Cardiac muscle cell (in vitro differentiated cells and primary cell): Measurements from ENCODE around the gene EFNA5. TPM values are rescaled to one million over a fixed set of nuclear protein-coding genes. Genes with fewer than 3 reads are reported as not detected.

Experiments
- DNase-seq, 2 donors: peaks; one replicate each; pipeline versions ENCODE4 v3.0.0 to v3.0.0-alpha.2; 2010 to 2017; ENCODE audit warnings: low read depth in 1 of 2, low spot score in 1 of 2
- H3K27ac ChIP-seq: fragments of 200-600 bp; sonication (generic); 2 replicates; pipeline ENCODE4 v1.5.1; 2016
- H3K27me3 ChIP-seq: fragments of 200-600 bp; sonication (generic); 2 replicates; pipeline ENCODE4 v1.6.0; 2016; ENCODE audit warnings: control low read depth
- H3K36me3 ChIP-seq: fragments of 200-600 bp; sonication (generic); 2 replicates; pipeline ENCODE4 v1.5.1; 2016; ENCODE audit warnings: control low read depth
- H3K4me1 ChIP-seq: fragments of 200-600 bp; sonication (generic); 2 replicates; pipeline ENCODE4 v1.8.1; 2017; ENCODE audit warnings: low read depth, mild to moderate bottlenecking, mixed run types
- H3K4me3 ChIP-seq: fragments of 200-600 bp; sonication (generic); 2 replicates; pipeline ENCODE4 v1.5.1; 2016; ENCODE audit warnings: mild to moderate bottlenecking
- H3K9me3 ChIP-seq: fragments of 200-600 bp; sonication (generic); 2 replicates; pipeline ENCODE4 v1.5.1; 2017; ENCODE audit warnings: low read depth, mild to moderate bottlenecking, control low read depth
- CTCF ChIP-seq: IDR thresholded peaks from 2 replicates; pipeline ENCODE4 v1.5.1; 2012; ENCODE audit warnings: low read depth, mild to moderate bottlenecking, low read length
- polyA plus RNA-seq: library from polyadenylated mRNA; unstranded; fragments of >200 nt; fragmentation: Nextera tagmentation; extraction: Ambion mirVana; gene quantifications from 2 replicates; pipeline ENCODE4 v1.2.1, GENCODE V29; 2016
- total RNA-seq: library from RNA; depleted of rRNA; stranded (reverse); fragments of >200 nt; gene quantifications from 2 replicates; pipeline ENCODE4 v1.2.3, GENCODE V29; 2016

EFNA5 gene
- total and polyA plus RNA-seq, 2 experiments from 2014 or later = 4.5 to 12.0 TPM

- H3K4me3 ChIP-seq = no peak overlapping the region
- DNase-seq = no peak
- H3K27ac ChIP-seq = no peak overlapping the region
- H3K36me3 ChIP-seq = no peaks in the 10 kb centered on the region
- TF ChIP-seq CTCF = no peak
- no peaks in the 10 kb centered on the region for H3K27me3 ChIP-seq
- H3K4me1 ChIP-seq = peaks cover 4% of the 10 kb centered on the region
- H3K9me3 ChIP-seq = no peaks in the 10 kb centered on the region
Measured at GRCh38 chr5:107398703-107399102, 272.0 kb downstream of the EFNA5 start.

- TF ChIP-seq CTCF = no peak
- no peaks in the 10 kb centered on the region for H3K9me3 ChIP-seq
Measured at GRCh38 chr5:107396351-107396690, 274.4 kb downstream of the EFNA5 start.

GRCh38 chr5:107395632-107396350 lies 274.9 kb downstream of the EFNA5 start:
- Histone ChIP-seq H3K4me3 (no peak overlapping the region), H3K27me3 (no peaks in the 10 kb centered on the region), H3K36me3 (no peaks in the 10 kb centered on the region), H3K4me1 (peaks cover 4% of the 10 kb centered on the region), H3K9me3 (no peaks in the 10 kb centered on the region), H3K27ac (no peak overlapping the region)
- no peak for DNase-seq
- no peak for TF ChIP-seq CTCF

More at GRCh38 chr5:107396351-107396690, 274.4 kb downstream of the EFNA5 start:
- Histone ChIP-seq H3K4me3 (no peak overlapping the region), H3K27ac (no peak overlapping the region), H3K27me3 (no peaks in the 10 kb centered on the region), H3K36me3 (no peaks in the 10 kb centered on the region), H3K4me1 (peaks cover 4% of the 10 kb centered on the region)
- no peak for DNase-seq

- H3K4me3 ChIP-seq = no peak overlapping the region
- no peaks in the 10 kb centered on the region for H3K9me3 ChIP-seq
- peaks cover 10% of the 10 kb centered on the region for H3K4me1 ChIP-seq
Measured at GRCh38 chr5:107393851-107394250, 276.9 kb downstream of the EFNA5 start.

GRCh38 chr5:107391787-107392186 lies 278.9 kb downstream of the EFNA5 start:
- Histone ChIP-seq H3K9me3 (no peaks in the 10 kb centered on the region), H3K4me1 (peaks cover 25% of the 10 kb centered on the region), H3K27ac (no peak overlapping the region), H3K36me3 (no peaks in the 10 kb centered on the region), H3K4me3 (no peak overlapping the region), H3K27me3 (no peaks in the 10 kb centered on the region)
- no peak for DNase-seq
- no peak for TF ChIP-seq CTCF

More at GRCh38 chr5:107393851-107394250, 276.9 kb downstream of the EFNA5 start:
- no peak for DNase-seq
- Histone ChIP-seq H3K27ac (no peak overlapping the region), H3K36me3 (no peaks in the 10 kb centered on the region), H3K27me3 (no peaks in the 10 kb centered on the region)
- no peak for TF ChIP-seq CTCF
